HepG2 (cell line): ENCODE results near the gene NEGR1.

Experiments
- U2AF1 ChIP-seq: fragments of 200-400 bp; formaldehyde crosslinking; optimal IDR thresholded peaks from 2 replicates; pipeline ENCODE3; 2017; ENCODE audit warnings: mild to moderate bottlenecking, low read depth, low read length
- UBTF ChIP-seq: sonication (generic); formaldehyde crosslinking; IDR thresholded peaks from 2 replicates; pipeline ENCODE4 v1.4.0; 2020; ENCODE audit warnings: mild to moderate bottlenecking, missing genetic modification reagents
- ZNF572 ChIP-seq: sonication (generic); formaldehyde crosslinking; IDR thresholded peaks from 2 replicates; pipeline ENCODE4 v1.5.1; 2020; ENCODE audit warnings: mild to moderate bottlenecking, missing genetic modification reagents

GRCh38 chr1:71834601-71835441 is 447.5 kb downstream of the NEGR1 start:
- TF ChIP-seq ZNF572 (no peak), U2AF1 (no peak), UBTF (CRISPR knock-in tag) (no peak)
